AG09309 (cell line): ENCODE results near the gene HELZ2.
"Not testable (repeated sequence)": the region's sequence is repeated elsewhere in the genome, so short reads cannot be mapped to it uniquely, and the experiment has no call there.

Experiments
- DNase-seq: peaks from one replicate; pipeline ENCODE4 v3.0.0-alpha.2; 2010; ENCODE audit warnings: low read depth
- H3K4me3 ChIP-seq: 2 replicates; pipeline ENCODE4 v1.5.1; 2011; ENCODE audit warnings: mild to moderate bottlenecking, low read depth, low read length, moderate library complexity; ENCODE audit not compliant: control insufficient read depth
- TF ChIP-seq, protein P1 (sequence below): IDR thresholded peaks from 2 replicates; pipeline ENCODE4 v1.5.1; 2011; ENCODE audit warnings: mild to moderate bottlenecking, low read depth, low read length, inconsistent platforms; ENCODE audit not compliant: insufficient read depth, control insufficient read depth; ENCODE audit errors: missing control alignments

The HELZ2 gene

DNA sequence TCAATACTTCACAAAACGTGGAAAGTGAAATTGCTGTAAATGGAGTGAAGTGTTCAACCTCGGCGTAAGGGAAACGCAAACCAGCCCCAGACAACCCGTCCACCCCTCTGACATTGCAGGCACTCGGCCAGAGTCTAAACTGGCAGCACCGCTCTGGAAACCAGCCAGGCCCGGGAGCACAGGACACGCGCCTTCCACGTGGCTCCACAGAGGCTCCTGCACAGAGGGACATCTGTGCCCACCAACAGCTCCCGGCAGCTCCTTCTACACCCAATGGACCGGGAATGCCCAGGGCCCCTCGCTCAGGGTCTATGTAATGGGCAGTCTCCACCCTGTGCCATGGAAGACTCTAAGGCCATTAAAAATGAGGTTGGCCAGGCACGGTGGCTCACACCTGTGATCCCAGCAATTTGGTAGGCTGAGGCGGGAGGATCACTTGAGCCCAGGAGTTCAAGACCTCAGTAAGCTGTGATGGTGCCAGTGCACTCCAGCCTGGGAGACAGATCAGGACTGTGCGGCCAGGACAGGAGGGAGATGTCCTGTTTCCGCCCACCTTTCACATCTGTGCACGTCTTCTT, 3.4 kb upstream of the HELZ2 start:
- no peak for DNase-seq
- TF ChIP-seq, protein P1, sequence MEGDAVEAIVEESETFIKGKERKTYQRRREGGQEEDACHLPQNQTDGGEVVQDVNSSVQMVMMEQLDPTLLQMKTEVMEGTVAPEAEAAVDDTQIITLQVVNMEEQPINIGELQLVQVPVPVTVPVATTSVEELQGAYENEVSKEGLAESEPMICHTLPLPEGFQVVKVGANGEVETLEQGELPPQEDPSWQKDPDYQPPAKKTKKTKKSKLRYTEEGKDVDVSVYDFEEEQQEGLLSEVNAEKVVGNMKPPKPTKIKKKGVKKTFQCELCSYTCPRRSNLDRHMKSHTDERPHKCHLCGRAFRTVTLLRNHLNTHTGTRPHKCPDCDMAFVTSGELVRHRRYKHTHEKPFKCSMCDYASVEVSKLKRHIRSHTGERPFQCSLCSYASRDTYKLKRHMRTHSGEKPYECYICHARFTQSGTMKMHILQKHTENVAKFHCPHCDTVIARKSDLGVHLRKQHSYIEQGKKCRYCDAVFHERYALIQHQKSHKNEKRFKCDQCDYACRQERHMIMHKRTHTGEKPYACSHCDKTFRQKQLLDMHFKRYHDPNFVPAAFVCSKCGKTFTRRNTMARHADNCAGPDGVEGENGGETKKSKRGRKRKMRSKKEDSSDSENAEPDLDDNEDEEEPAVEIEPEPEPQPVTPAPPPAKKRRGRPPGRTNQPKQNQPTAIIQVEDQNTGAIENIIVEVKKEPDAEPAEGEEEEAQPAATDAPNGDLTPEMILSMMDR = no peak
- H3K4me3 ChIP-seq = no peak overlapping the region

DNA sequence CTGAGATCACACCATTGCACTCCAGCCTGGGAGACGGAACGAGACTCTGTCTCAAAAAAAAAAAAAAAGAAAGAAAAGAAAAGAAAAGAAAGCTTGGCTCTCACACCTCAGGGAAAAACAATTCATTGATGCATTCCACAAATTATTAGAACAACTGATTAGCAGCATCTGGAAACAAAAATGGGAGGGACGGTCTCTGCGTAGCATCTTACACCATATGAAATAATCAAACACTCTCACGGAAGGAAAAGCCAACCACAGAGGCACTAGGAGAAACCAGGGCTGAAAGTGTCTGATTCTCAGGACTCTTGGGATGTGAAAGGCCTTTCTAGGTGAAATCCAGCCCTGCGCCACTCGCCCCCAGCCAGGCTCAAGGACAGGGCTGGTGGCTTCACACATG, 2.3 kb upstream of the HELZ2 start:
- no peak for DNase-seq
- TF ChIP-seq, protein P1 = no peak
- no peak overlapping the region for H3K4me3 ChIP-seq

DNA sequence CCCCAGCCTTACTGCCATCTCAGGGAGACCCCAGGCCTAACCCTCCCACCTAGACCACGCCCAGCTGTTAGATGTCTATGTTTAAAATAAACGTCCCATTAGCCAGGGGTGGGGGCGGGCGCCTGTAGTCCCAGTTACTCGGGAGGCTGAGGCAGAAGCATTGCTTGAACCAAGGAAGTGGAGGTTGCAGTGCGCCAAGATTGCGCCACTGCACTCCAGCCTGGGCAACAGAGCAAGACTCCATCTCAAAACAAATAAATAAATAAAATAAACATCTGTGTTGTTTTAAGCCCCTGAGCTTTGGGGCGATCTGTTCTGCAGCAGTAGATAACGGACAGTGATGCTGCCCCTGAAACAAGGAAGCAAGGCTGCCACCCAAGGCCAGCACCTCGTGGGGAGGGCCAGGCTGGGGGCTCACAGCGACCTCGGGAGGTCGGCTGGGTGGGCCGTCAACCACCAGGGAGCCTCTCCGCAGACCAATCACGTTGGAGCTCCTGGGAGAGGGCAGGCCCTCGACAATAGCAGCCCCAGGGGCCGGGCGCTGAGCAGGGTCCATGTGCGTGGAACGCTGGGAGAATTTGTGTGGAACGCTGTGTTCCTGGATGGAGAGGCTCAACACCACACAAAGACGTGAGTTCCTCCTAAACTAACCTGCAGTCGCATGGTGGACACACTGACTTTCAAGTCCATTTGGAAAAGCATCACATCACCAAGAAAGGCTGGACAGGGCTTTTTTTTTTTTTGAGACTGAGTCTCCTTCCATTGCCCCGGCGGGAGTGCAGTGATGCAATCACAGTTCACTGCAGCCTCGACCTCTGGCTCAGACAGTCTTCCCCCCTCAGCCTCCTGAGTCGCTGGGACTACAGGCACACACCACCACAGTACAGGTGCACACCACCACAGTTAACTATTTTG, 1.0 kb upstream of the HELZ2 start:
- DNase-seq = no peak
- TF ChIP-seq, protein P1 = no peak
- H3K4me3 ChIP-seq = no peak overlapping the region

DNA sequence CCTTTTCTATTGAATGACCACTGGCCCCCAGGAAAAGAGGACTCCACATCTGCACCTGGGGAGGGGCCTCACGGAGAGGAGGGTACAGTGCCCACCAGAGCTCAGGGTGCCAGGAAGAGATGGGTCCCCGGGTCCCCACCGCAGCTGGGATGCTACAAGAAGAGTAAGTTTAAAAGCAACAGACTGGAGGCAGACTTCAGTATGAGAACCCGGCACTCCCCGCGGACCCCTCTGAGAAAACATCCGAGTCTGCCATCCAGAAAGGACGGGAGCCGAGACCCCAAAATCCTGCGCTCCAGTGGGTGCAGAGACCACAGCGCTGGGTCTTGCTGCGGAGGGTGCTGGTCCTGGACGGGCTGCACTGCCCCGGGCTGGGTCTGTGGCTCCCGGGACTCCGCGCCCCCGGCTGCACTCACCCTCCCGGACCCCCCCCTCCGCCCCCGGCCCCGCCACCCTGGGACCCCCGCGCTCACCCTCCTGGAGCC, 350 bp downstream of the HELZ2 start:
- peak overlapping the region; percentile 78 for H3K4me3 ChIP-seq
- TF ChIP-seq, protein P1 = no peak
- DNase-seq = no peak

DNA sequence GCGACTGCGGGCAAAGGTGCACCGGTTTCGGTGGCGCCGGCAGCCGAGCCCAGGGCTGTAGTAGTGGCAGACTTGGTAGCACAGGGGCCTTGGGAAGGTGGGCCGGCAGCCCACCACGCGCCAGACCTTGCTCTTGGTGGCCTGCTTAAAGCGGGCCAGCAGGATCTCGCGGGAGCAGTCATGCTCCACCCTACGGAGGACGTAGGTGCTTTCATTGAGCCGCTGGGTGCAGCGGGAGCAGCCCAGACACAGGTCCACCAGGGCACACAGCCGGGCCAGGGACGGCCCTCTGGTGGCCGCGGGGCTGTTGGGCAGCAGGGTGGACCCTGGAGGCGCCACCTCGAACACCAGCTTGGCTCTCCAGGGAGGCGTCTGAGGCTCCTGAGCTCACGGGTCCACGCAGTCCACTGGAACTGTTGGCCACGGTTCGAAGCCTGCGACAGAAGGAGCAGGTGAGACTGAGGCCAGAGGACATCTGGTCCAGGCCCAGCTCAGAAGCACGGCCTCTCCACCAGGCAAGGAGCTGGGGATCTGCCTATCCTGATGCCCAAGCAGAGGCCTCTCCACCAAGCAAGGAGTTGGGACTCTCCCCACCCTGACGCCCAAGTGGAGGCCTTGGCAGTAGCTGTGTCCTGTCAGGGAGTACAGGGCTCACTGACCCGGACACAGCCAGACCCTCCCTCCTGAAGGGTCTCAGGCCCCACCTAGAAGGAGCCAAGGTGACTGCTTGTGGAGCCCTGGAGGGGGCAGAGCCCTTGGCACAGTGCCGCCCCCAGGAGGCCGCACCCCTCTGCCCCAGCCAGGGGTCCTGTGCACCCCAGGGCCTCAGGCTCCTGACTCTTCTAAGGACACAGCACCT, 1.0 kb downstream of the HELZ2 start:
- DNase-seq = no peak
- TF ChIP-seq, protein P1 = peak; percentile 25
- peak overlapping the region; percentile 78 for H3K4me3 ChIP-seq

DNA sequence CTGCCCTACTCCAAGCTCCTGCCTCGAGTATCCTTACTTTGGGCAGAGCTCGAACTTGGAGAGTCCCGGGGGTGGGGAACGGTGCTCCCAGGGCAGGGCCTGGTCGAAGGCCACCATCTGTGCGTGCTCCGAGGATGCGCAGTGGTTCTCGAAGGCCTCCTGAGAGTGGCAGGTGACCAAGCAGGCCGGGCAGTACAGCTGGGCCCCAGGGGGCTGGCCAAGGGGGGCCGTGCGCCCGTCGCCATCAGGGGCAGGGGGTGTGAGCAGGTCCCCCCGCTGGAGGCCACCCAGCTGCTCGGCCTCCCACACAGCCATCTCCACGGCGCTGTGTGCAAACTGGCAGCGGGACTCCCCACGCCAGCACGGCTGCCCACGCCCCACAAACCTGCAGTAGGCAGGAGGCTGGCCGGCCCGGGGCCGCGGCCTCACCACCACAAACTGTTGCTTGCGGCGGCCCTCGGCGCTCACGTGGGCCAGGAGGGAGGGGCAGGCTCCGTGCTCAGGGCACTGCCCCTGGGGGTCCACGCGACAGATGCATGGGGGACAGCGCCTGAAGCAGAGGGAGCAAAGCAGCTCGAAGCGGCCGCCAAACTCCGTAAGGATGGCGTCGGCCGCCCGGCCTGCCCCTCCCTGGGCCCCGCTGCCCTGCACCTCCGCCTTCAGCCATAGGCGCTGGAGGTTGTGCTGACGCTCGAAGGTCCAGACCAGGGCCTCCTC, 1.8 kb downstream of the HELZ2 start:
- no peak overlapping the region for H3K4me3 ChIP-seq
- TF ChIP-seq, protein P1 = no peak
- DNase-seq = no peak

DNA sequence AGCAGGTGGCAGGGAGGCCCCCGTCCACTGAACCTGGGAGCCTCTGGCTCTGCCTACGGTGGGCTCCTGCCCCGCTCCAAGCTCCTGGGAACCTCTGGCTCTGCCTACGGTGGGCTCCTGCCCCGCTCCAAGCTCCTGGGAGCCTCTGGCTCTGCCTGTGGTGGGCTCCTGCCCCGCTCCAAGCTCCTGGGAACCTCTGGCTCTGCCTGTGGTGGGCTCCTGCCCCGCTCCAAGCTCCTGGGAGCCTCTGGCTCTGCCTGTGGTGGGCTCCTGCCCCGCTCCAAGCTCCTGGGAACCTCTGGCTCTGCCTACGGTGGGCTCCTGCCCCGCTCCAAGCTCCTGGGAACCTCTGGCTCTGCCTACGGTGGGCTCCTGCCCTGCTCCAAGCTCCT, 3.0 kb downstream of the HELZ2 start:
- not testable (repeated sequence) for DNase-seq, H3K4me3 ChIP-seq
